Left ventricle myocardium inferior (tissue), 1 donor: ENCODE results near the gene SLC37A1. TPM values are rescaled to one million over a fixed set of nuclear protein-coding genes. Genes with fewer than 3 reads are reported as not detected.

ENCODE experiments used
- DNase-seq: peaks from one replicate; pipeline ENCODE4 v3.0.0-alpha.2; 2020
- H3K27ac ChIP-seq: fragments of 200-600 bp; replicated peaks from 2 replicates; pipeline ENCODE4 v1.8.0; 2021
- H3K27me3 ChIP-seq: fragments of 200-600 bp; 2 replicates; pipeline ENCODE4 v1.8.0; 2021; ENCODE audit warnings: low read depth
- H3K36me3 ChIP-seq: fragments of 200-600 bp; 2 replicates; pipeline ENCODE4 v1.8.0; 2021
- H3K4me1 ChIP-seq: fragments of 200-600 bp; 2 replicates; pipeline ENCODE4 v1.8.0; 2021
- H3K4me3 ChIP-seq: fragments of 200-600 bp; 2 replicates; pipeline ENCODE4 v1.8.0; 2021; ENCODE audit warnings: mild to moderate bottlenecking, moderate library complexity
- H3K9me3 ChIP-seq: fragments of 200-600 bp; replicated peaks from 2 replicates; pipeline ENCODE4 v1.8.0; 2021
- intact Hi-C: fragments of 100-400 bp; cut with micrococcal nuclease; formaldehyde crosslinking; loops from one replicate; pipeline ENCODE4 v1.11.0; 2022
- total RNA-seq: library from RNA; stranded (reverse); fragmentation: NEBNext Ultra II Directional; extraction: Animal tissue kit (Norgen Biotek cat#: 25700); gene quantifications from one replicate; pipeline ENCODE4 v1.2.1, GENCODE V29; 2021
- TF ChIP-seq, protein P1 (sequence below): fragments of 200-600 bp; IDR thresholded peaks from 2 replicates; pipeline ENCODE4 v1.8.0; 2021; ENCODE audit warnings: antibody characterized with exemption, mild to moderate bottlenecking, borderline replicate concordance
- donor health status: DM: no; HTN: yes; CAD: no; lungs with severe emphysema.

Gene SLC37A1
- total RNA-seq, 1 donor from 2014 or later: 3.8 TPM

- H3K4me1 ChIP-seq: peaks cover 20% of the 10 kb centered on the region
- H3K9me3 ChIP-seq: no peaks in the 10 kb centered on the region
- no peak for DNase-seq
- TF ChIP-seq, protein P1, sequence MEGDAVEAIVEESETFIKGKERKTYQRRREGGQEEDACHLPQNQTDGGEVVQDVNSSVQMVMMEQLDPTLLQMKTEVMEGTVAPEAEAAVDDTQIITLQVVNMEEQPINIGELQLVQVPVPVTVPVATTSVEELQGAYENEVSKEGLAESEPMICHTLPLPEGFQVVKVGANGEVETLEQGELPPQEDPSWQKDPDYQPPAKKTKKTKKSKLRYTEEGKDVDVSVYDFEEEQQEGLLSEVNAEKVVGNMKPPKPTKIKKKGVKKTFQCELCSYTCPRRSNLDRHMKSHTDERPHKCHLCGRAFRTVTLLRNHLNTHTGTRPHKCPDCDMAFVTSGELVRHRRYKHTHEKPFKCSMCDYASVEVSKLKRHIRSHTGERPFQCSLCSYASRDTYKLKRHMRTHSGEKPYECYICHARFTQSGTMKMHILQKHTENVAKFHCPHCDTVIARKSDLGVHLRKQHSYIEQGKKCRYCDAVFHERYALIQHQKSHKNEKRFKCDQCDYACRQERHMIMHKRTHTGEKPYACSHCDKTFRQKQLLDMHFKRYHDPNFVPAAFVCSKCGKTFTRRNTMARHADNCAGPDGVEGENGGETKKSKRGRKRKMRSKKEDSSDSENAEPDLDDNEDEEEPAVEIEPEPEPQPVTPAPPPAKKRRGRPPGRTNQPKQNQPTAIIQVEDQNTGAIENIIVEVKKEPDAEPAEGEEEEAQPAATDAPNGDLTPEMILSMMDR: no peak
- no peak overlapping the region for H3K4me3 ChIP-seq
- H3K36me3 ChIP-seq: peaks cover 21% of the 10 kb centered on the region
- no peaks in the 10 kb centered on the region for H3K27me3 ChIP-seq
- intact Hi-C loops: no loop called here
- no peak overlapping the region for H3K27ac ChIP-seq
These were observed 4.6 kb downstream of the SLC37A1 start for GRCh38 chr21:42518215-42518614.

DNA sequence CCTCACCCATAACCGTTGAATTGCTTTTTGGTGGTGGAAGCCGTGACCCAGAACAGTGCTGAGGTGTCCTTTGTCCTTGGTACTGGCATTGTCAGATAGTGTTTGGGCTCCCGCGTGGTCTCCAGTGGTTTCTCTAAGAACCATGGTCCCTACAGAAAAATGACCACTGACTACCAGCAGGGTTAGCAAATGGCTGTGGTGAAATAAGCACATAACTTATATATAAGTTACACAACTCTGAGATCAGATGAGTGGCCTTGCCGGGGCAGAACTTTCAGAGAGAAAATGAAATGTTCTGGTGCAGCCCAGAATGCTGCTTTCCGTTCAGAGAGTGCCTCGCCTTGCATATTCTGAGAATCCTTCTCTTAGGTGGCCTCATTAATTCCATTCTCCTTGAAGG lies 5.0 kb downstream of the SLC37A1 start:
- no peaks in the 10 kb centered on the region for H3K9me3 ChIP-seq
- intact Hi-C loops: no loop called here
- H3K27ac ChIP-seq: no peak overlapping the region
- H3K4me1 ChIP-seq: peaks cover 20% of the 10 kb centered on the region
- no peak for DNase-seq
- H3K36me3 ChIP-seq: peaks cover 21% of the 10 kb centered on the region
- no peak overlapping the region for H3K4me3 ChIP-seq
- TF ChIP-seq, protein P1: no peak
- no peaks in the 10 kb centered on the region for H3K27me3 ChIP-seq

- Histone ChIP-seq H3K9me3 (no peaks in the 10 kb centered on the region), H3K36me3 (peaks cover 21% of the 10 kb centered on the region), H3K27me3 (no peaks in the 10 kb centered on the region), H3K27ac (no peak overlapping the region), H3K4me1 (peaks cover 22% of the 10 kb centered on the region), H3K4me3 (no peak overlapping the region)
- no peak for DNase-seq
- intact Hi-C loops: no loop called here
- TF ChIP-seq, protein P1: peak; percentile 36
These were observed 7.1 kb downstream of the SLC37A1 start for GRCh38 chr21:42520628-42521253.

DNA sequence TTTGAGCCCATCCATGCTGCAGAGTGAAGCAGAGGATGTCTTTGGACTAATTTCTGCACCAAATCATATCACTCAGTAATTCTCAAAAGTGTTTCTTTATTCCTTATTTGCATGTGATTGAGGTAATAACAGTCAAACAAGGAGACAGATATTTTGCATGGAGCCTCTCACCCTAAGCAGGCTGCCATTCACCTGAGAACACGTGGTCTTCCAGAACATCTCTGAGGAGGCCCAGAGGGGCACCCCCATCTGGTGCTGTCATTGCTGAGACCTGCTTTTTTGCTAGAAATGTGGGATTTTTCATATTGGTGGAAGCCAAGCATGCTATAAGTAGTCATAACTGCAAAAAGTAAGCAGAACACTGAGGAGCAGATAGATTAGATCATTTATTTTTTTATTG lies 7.7 kb downstream of the SLC37A1 start:
- Histone ChIP-seq H3K27me3 (no peaks in the 10 kb centered on the region), H3K27ac (no peak overlapping the region), H3K9me3 (no peaks in the 10 kb centered on the region), H3K4me1 (peaks cover 27% of the 10 kb centered on the region), H3K36me3 (peaks cover 21% of the 10 kb centered on the region), H3K4me3 (no peak overlapping the region)
- TF ChIP-seq, protein P1: no peak
- DNase-seq: no peak
- intact Hi-C loops: no loop called here

DNA sequence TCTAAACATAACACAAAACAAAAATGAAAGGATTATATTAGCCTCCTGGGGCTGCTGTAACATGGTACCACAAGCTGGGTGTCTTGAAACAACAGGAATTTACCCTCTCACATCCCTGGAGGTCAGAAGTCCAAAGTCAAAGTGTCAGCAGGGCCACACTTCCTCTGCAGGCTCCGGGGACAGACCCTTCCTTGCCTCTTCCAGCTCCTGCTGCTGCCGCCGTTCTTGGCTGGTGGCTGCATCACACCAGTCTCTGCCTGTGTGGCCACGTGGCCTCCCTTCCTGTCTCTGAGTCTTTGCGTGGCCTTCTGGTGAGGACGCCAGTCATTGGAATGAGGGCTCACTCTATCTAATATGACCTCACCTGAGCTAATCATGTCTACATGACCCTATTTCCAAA lies 8.2 kb downstream of the SLC37A1 start:
- H3K4me3 ChIP-seq: no peak overlapping the region
- intact Hi-C loops: no loop called here
- no peak for DNase-seq
- no peaks in the 10 kb centered on the region for H3K9me3 ChIP-seq
- no peak overlapping the region for H3K27ac ChIP-seq
- peaks cover 21% of the 10 kb centered on the region for H3K36me3 ChIP-seq
- H3K27me3 ChIP-seq: no peaks in the 10 kb centered on the region
- TF ChIP-seq, protein P1: no peak
- peaks cover 31% of the 10 kb centered on the region for H3K4me1 ChIP-seq
